Stimulated activated CD8-positive, alpha-beta memory T cell treated with anti-CD3 and anti-CD28 coated beads, Interleukin-4, amount 100 ng/mL, for 4 hours (primary cell): Measurements from ENCODE around the gene SV2B.

Source experiments
- DNase-seq, 2 donors: peaks; one replicate each; pipeline ENCODE4 v3.0.0-alpha.2; 2020; ENCODE audit warnings: low read depth in 2 of 2, low spot score in 1 of 2

The SV2B gene

DNA sequence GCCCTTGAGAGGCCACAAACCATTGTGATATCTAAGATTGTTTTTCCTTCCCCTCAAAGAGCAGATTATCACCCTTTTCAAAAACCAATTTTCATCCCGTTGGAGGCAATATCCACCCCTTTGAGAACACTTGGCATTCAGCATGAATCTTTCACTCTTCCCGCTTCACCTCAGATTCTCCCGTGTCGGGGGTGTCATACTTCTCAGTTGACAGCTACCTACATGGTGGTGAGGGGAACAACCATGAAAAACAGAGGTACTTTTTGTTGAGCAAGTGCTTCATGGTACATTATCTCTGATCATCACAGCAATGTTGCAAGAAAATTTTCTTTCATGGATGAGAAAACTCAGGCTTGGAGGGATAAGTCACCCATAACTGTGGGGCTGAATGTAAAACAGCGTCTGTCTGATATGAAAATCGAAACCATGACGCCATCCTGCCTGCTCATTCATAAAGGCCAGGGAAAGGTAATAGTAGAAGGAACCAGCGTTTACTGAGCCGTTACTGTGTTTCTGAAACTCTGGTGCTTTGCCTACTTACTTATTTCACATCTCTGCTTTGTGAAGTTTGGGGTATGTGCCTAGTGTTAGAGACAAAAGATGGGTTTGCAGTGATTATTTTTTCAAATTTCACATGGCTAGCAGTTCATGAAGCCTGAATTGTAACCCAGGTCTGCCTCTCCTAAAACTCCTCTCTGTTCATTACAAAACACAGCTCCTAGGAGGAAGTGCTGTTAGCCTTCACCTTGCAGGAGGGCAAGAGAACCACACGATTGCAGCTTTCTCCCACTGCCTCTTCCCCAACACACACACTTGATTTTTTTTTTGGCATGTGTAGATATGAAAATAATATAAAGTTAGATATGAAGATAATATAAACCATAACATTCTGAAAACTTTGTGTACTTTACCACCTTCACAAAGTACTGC is 35.4 kb downstream of the SV2B start:
- DNase-seq, result no peak

- no peak for DNase-seq
These were observed 36.4 kb downstream of the SV2B start for GRCh38 chr15:91136386-91136923.

- DNase-seq, result no peak
These were observed 40.5 kb downstream of the SV2B start for GRCh38 chr15:91140601-91141000.

DNA sequence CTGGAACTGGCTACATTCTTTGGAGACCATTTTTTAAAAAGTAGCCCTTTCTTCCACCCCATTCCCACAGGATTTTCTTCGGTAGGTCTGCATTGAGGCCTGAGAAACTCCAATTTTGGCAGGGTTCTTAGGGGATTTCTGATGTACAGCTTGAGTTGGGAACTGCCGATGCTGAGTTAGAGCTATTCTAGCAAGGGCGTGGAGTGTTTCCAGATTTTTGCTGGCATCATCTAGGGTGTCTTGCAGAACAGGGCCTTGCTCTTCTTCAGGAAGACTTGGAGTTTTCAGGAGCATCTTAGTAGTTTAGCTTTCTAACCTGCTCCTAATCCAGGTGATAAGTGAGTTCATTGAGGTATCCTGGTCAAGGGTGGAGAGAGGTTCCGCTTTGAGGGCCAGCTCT is 41.0 kb downstream of the SV2B start:
- DNase-seq, result no peak

DNA sequence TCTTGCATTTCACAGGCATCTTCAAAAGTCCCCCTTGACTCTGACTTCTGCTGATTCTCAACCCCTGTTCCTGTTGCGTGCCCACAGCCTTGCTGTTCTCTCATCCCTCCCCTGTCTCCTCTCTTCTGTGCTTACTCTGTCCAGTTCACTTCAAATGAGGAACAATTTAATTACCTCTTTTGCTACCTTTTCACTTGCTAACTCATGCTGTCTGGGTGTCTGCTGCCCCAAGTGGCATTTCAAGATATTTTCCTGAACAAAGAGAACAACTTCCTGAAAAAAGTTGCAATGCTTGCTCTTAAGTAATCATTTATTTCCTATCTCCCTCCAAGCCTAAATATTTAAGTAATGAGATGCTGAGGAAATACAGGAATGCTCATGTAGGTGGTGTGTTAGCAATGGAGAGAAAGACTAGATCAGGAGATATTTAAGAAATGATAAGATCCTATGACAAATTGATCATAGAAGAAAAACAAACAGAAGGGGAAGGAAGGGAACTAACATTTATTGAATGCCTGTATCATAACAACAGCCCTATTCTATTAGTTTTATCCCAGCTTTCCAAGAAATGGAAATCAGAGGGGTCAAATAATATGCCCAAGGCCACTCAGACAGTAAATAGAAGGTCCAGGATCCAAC is 42.2 kb downstream of the SV2B start:
- no peak for DNase-seq

GRCh38 chr15:91142946-91143345 is 42.9 kb downstream of the SV2B start:
- no peak for DNase-seq

DNA sequence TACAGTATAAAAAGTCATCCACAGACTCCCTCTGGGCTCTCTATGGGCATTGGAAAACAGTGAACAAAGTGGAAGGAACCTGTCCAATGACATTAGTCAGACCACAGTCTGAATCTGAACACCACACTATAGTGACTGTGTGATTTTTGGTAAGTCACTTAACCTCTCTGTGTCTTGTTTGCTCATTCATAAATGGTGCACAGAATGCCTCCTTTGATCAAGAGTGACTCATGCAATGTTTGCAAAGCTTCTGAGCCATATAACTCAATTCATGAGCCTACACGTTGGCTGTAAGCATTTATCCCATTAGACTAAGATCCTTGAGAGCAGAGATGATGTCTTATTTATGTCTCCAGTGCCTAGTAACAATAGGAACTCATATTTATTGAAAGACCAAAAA is 46.7 kb downstream of the SV2B start:
- no peak for DNase-seq

DNA sequence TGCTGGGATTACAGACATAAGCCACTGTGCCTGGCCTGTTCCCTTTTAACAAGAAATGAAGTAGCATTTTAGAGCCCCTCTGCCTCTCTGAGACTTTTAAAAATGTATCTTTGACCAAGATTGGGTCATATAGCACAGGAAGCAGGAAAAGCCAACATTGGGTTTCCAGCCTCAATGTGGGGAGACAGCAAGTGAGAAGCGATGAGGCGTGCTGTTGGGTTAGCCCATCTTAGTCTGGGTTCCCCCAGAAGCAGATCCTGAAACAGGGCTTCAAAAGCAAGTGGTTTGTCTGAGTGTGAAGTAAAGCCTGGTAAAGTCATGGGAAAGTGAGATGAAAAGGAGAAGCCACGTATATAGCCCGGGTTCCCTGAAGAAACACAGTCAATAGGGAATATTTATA is 48.2 kb downstream of the SV2B start:
- no peak for DNase-seq

DNA sequence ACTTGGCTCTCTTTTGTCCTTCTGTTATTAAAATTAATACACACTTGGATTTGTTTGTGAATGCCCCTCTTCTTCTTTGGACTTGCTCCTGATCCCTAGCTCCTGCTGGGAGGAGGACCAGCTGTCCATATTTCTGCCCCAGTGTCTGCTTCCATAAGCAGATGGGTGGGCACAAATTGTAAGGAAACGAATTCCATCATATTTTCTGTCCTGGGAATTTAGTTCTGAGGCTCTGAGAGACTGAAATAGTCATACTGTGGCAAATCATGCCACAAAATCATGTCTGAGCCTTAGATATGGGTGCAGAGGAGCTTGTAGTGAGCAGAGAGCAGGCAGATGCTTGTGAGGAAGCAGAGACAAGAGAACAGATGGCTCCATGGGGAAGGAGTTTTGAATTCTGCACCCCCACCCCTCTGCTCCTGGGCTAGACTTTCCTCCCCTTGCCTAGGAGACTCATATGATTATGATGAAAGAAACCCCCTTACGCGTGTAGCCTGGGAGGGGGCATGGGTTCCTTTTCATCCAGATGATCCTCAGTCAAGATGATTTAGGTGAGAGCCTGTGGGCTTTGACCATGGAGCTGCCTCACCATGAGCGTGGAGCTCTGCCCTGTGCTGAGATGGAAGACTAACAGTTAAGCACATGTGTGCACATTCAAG is 50.6 kb downstream of the SV2B start:
- no peak for DNase-seq

GRCh38 chr15:91151781-91152563 is 51.9 kb downstream of the SV2B start:
- DNase-seq, result no peak

DNA sequence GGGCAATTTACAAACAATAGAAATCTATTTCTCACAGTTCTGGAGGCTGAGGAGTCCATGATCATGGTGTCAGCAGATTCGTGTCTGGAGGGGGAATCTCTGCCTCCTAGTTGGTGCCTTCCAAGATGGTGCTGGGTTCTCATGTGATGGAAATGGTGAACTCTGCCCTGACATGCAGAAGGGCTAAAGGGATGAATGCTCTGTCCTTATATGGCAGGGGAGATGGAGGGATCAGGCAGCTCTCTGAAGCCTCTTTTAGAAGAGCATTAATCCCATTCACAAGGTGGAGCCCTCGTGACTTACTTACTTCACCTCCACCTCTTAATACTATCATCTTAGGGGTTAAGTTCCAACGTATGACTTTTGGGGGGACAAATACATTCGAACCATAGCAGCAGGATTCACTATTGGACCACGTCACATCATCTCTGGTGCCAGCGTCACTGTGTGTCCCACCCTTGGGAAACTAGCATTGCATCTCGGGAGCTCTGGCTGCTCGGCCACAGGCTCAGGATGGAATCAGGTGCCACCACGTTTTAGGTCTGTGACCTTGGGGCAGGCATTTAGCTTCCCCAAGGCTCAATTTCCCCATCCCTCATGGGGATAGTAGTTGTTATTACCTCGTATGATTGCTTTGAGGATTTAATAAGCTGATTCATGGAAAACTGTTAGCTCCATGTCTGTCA is 53.0 kb downstream of the SV2B start:
- no peak for DNase-seq

GRCh38 chr15:91153954-91154353 is 53.9 kb downstream of the SV2B start:
- DNase-seq, result no peak

DNA sequence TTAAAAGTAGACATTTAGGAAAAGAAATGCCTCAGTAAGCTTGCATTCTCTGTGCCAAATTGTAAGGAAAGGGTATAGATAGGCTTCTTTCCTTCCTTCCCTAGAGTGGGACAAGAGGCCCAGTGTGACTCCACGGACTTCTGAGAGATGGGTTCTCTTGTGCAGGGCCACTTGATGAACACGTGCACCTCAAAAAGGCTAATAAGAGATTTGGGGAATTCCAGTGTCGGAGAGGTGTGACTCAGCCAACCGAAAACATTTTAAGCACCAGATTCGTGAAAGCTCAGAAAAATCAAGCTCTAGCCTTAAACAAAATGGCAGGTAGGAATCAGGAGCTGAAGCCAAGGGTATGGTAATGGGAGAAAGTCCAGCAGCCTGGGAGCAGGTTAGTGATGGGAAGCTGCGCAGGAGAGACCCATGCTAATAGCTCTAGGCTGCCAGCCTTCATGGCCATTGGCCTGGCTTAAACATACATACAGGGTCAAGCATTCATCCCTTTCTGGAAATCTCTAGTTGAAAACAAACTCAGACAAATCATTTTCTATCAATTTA is 56.2 kb downstream of the SV2B start:
- DNase-seq, result no peak

- no peak for DNase-seq
These were observed 58.6 kb downstream of the SV2B start for GRCh38 chr15:91158415-91159394.

DNA sequence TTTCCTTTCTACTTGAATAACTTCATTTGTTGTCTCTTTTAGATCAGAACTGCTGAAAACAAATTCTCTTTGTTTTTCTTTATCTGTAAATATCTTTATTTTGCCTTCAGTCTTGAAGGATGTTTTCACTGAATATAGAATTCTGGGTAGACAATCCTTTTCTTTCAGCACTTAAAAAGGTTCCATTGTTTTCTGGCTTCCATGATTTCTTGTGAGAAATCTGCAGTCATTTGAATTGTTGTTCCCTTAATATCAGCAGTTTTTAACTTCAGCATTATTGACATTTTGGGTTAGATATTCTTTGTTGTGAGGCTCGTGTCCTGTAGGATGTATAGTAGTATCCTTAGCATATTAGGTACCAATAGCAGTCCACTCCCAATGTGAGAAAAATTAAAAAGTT is 65.8 kb downstream of the SV2B start:
- no peak for DNase-seq

DNA sequence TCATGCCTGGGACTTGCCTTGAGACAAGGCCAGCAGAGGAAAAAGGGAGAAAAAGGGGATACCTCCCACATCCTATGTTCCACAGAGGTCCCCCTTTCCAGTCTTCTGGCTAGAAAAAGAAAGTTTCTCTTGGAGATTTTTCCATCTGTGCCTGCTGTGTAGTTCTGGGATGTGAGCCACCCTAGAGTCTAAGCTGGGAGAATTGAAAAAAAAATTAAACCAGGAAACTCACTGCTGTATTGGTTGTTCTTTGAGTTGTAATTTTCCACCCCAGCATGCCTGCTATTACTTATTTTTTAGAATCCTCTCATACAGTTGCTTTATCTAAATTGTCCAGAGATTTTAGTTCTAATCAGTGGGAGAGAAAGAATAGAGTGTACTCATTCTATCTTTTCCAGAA is 68.4 kb downstream of the SV2B start:
- no peak for DNase-seq

DNA sequence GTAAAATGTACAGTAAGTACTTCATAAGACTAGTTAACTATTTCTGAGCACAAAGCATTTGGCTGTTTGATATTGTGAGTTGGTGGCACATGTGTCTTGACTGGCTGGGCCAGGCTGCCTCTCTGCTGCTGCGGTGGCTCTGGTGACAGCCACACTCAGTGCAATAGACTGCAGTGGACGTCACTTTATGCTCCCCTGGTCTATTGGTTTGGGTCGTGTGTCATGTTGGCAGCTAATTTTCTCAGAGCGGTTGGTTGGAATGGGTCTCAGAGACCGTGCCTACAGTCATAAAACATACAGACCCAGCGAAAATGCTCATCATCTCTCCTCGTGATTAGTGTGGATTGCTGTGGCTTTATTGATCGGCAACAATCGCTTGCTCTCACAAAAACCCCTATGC is 71.3 kb downstream of the SV2B start:
- no peak for DNase-seq

GRCh38 chr15:91182101-91182500 is 82.0 kb downstream of the SV2B start:
- DNase-seq, result no peak

GRCh38 chr15:91183596-91183995 is 83.5 kb downstream of the SV2B start:
- DNase-seq, result no peak
